Measurements from ENCODE around the gene EBLN1. TPM values are rescaled to one million over a fixed set of nuclear protein-coding genes. Genes with fewer than 3 reads are reported as not detected.
A peak's percentile ranks its signal among the peaks of the same experiment; 100 is the strongest.

EBLN1 gene
- total RNA-seq, 1 experiment from 2014 or later = not detected

- H3K4me3 Mint-ChIP-seq = no peak overlapping the region
- CTCF ChIA-PET = no interaction called here
- peaks cover 10% of the 10 kb centered on the region for H3K4me1 Mint-ChIP-seq
- TF ChIP-seq ESRRA (CRISPR knock-in tag; IDR thresholded peaks at IDR 0.05; ENCODE audit: borderline replicate concordance) = no peak
- TF ChIP-seq E2F4 (CRISPR knock-in tag; IDR thresholded peaks at IDR 0.05; ENCODE audit: borderline replicate concordance, low read depth) = no peak
- no peak for TF ChIP-seq ZSCAN18 (CRISPR knock-in tag; IDR thresholded peaks at IDR 0.05)
- no peak for TF ChIP-seq ZNF121 (CRISPR knock-in tag; IDR thresholded peaks at IDR 0.05)
- TF ChIP-seq ATF1 (CRISPR knock-in tag; IDR thresholded peaks at IDR 0.05) = no peak
- TF ChIP-seq GRHL2 (CRISPR knock-in tag; IDR thresholded peaks at IDR 0.05; ENCODE audit: insufficient replicate concordance, severe bottlenecking) = no peak
- no peak for TF ChIP-seq ZNF671 (CRISPR knock-in tag; IDR thresholded peaks at IDR 0.05)
- no peaks in the 10 kb centered on the region for H3K36me3 Mint-ChIP-seq
- peaks cover 7% of the 10 kb centered on the region for H3K9me3 Mint-ChIP-seq
- POLR2A ChIA-PET = no interaction called here
- no peak for DNase-seq (ENCODE audit: low spot score)
- no peak overlapping the region for H3K27ac Mint-ChIP-seq
- no peak for ATAC-seq
- peaks cover 39% of the 10 kb centered on the region for H3K27me3 Mint-ChIP-seq (ENCODE audit: low read depth)
Observed at GRCh38 chr10:22246680-22247391, 29.0 kb upstream of the EBLN1 start.

GRCh38 chr10:22245567-22245966 lies 27.8 kb upstream of the EBLN1 start:
- peaks cover 26% of the 10 kb centered on the region for H3K27me3 Mint-ChIP-seq (ENCODE audit: low read depth)
- peaks cover 5% of the 10 kb centered on the region; the same call in 1 of the 2 replicates for H3K36me3 Mint-ChIP-seq
- CTCF ChIA-PET = interaction anchor here (0.6 to 0.7 kb wide), 6 partner anchors 17 to 823 kb away, joined by 3 read pairs; no protein-coding TSS in a partner anchor
- peaks cover 19% of the 10 kb centered on the region for H3K9me3 Mint-ChIP-seq
- H3K4me1 Mint-ChIP-seq = peaks cover under 1% of the 10 kb centered on the region
- no peak overlapping the region for H3K4me3 Mint-ChIP-seq
- no peak for TF ChIP-seq KAT7 (CRISPR knock-in tag; IDR thresholded peaks at IDR 0.05; ENCODE audit: borderline replicate concordance)
- TF ChIP-seq ETV6 (CRISPR knock-in tag; IDR thresholded peaks at IDR 0.05) = no peak
- TF ChIP-seq NR3C1 (CRISPR knock-in tag; conservative IDR thresholded peaks at IDR 0.05; ENCODE audit: low read depth) = no peak
- no peak for TF ChIP-seq E2F4 (CRISPR knock-in tag; IDR thresholded peaks at IDR 0.05; ENCODE audit: borderline replicate concordance, low read depth)
- no peak for TF ChIP-seq E2F5 (CRISPR knock-in tag; IDR thresholded peaks at IDR 0.05)
- no peak for TF ChIP-seq GRHL2 (CRISPR knock-in tag; IDR thresholded peaks at IDR 0.05; ENCODE audit: insufficient replicate concordance, severe bottlenecking)
- no peak for TF ChIP-seq ATF2 (CRISPR knock-in tag; IDR thresholded peaks at IDR 0.05; ENCODE audit: borderline replicate concordance, low read depth)
- no peak for TF ChIP-seq CREM (CRISPR knock-in tag; IDR thresholded peaks at IDR 0.05)
- no peak for TF ChIP-seq FOXP1 (CRISPR knock-in tag; IDR thresholded peaks at IDR 0.05; ENCODE audit: borderline replicate concordance)
- no peak for TF ChIP-seq ZBTB21 (CRISPR knock-in tag; IDR thresholded peaks at IDR 0.05; ENCODE audit: borderline replicate concordance)
- TF ChIP-seq ZNF512 (CRISPR knock-in tag; IDR thresholded peaks at IDR 0.05; ENCODE audit: borderline replicate concordance) = no peak
- TF ChIP-seq ZNF317 (CRISPR knock-in tag; IDR thresholded peaks at IDR 0.05; ENCODE audit: borderline replicate concordance, low read depth) = no peak
- no peak for TF ChIP-seq RORB (CRISPR knock-in tag; IDR thresholded peaks at IDR 0.05)
- no peak for TF ChIP-seq ZNF532 (CRISPR knock-in tag; IDR thresholded peaks at IDR 0.05; ENCODE audit: borderline replicate concordance)
- TF ChIP-seq HMGA2 (CRISPR knock-in tag; IDR thresholded peaks at IDR 0.05) = no peak
- no peak for DNase-seq (ENCODE audit: low spot score)
- POLR2A ChIA-PET = interaction anchor here (0.7 to 1.0 kb wide), 2 partner anchors 12 to 818 kb away, joined by 3 to 5 read pairs; no protein-coding TSS in a partner anchor
- peak; percentile 53 for ATAC-seq
- H3K27ac Mint-ChIP-seq = no peak overlapping the region
